Measurements from ENCODE around the gene TMLHE.
"Not testable (repeated sequence)": the region's sequence is repeated elsewhere in the genome, so short reads cannot be mapped to it uniquely, and the experiment has no call there.

DNA sequence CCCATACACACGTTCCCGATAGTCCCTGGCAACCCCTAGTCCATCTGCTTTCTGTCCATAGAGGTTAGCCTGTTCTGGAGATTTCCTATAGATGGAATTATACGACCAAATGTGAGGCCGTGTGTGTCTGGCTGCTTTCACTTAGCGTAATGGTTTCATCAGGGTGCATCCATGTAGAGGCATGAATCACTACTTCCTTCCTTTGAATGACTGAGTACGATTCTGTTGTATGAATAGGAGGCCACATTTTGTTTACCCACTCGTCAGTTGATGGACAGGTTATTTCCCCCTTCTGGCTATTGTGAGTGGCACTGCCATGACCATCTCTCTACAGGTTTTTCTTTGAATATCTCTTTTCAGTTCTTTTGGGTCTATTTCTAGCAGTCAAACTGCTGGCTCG, 152.3 kb downstream of the TMLHE start:
- TF ChIP-seq, protein P1, sequence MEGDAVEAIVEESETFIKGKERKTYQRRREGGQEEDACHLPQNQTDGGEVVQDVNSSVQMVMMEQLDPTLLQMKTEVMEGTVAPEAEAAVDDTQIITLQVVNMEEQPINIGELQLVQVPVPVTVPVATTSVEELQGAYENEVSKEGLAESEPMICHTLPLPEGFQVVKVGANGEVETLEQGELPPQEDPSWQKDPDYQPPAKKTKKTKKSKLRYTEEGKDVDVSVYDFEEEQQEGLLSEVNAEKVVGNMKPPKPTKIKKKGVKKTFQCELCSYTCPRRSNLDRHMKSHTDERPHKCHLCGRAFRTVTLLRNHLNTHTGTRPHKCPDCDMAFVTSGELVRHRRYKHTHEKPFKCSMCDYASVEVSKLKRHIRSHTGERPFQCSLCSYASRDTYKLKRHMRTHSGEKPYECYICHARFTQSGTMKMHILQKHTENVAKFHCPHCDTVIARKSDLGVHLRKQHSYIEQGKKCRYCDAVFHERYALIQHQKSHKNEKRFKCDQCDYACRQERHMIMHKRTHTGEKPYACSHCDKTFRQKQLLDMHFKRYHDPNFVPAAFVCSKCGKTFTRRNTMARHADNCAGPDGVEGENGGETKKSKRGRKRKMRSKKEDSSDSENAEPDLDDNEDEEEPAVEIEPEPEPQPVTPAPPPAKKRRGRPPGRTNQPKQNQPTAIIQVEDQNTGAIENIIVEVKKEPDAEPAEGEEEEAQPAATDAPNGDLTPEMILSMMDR (IDR thresholded peaks at IDR 0.05) = not testable (repeated sequence)
- not testable (repeated sequence) for TF ChIP-seq EZH2 (IDR thresholded peaks at IDR 0.05; ENCODE audit: borderline replicate concordance, insufficient read depth, low read depth, low read length, poor library complexity, severe bottlenecking)
